ENCODE measurements around the gene SMOC2.

Gene SMOC2

GRCh38 chr6:168576388-168576787 is 135.4 kb downstream of the SMOC2 start:
- no peak for DNase-seq (ENCODE audit: low read depth)

GRCh38 chr6:168577496-168577895 is 136.5 kb downstream of the SMOC2 start:
- DNase-seq (ENCODE audit: low read depth), result no peak

- no peak for DNase-seq (ENCODE audit: low read depth)
Measured at GRCh38 chr6:168578036-168578435, 137.1 kb downstream of the SMOC2 start.

GRCh38 chr6:168581236-168581635 is 140.3 kb downstream of the SMOC2 start:
- no peak for DNase-seq (ENCODE audit: low read depth)

- no peak for DNase-seq (ENCODE audit: low read depth)
Measured at GRCh38 chr6:168581706-168582105, 140.7 kb downstream of the SMOC2 start.

- no peak for DNase-seq (ENCODE audit: low read depth)
Measured at GRCh38 chr6:168582571-168582981, 141.6 kb downstream of the SMOC2 start.

GRCh38 chr6:168583126-168583525 is 142.1 kb downstream of the SMOC2 start:
- no peak for DNase-seq (ENCODE audit: low read depth)

- no peak for DNase-seq (ENCODE audit: low read depth)
Measured at GRCh38 chr6:168583821-168584220, 142.8 kb downstream of the SMOC2 start.

- DNase-seq (ENCODE audit: low read depth), result no peak
Measured at GRCh38 chr6:168584249-168584648, 143.3 kb downstream of the SMOC2 start.

- DNase-seq (ENCODE audit: low read depth), result no peak
Measured at GRCh38 chr6:168584671-168585070, 143.7 kb downstream of the SMOC2 start.

- no peak for DNase-seq (ENCODE audit: low read depth)
Measured at GRCh38 chr6:168585441-168585840, 144.5 kb downstream of the SMOC2 start.

- DNase-seq (ENCODE audit: low read depth), result no peak
Measured at GRCh38 chr6:168589275-168589674, 148.3 kb downstream of the SMOC2 start.

GRCh38 chr6:168590406-168590805 is 149.4 kb downstream of the SMOC2 start:
- no peak for DNase-seq (ENCODE audit: low read depth)

GRCh38 chr6:168596344-168596743 is 155.4 kb downstream of the SMOC2 start:
- no peak for DNase-seq (ENCODE audit: low read depth)

- DNase-seq (ENCODE audit: low read depth), result no peak
Measured at GRCh38 chr6:168597471-168597875, 156.5 kb downstream of the SMOC2 start.

- DNase-seq (ENCODE audit: low read depth), result no peak
Measured at GRCh38 chr6:168598251-168599117, 157.5 kb downstream of the SMOC2 start.

- DNase-seq (ENCODE audit: low read depth), result no peak
Measured at GRCh38 chr6:168599118-168599494, 158.1 kb downstream of the SMOC2 start.

- no peak for DNase-seq (ENCODE audit: low read depth)
Measured at GRCh38 chr6:168599769-168600330, 158.9 kb downstream of the SMOC2 start.

- no peak for DNase-seq (ENCODE audit: low read depth)
Measured at GRCh38 chr6:168600381-168600780, 159.4 kb downstream of the SMOC2 start.

- no peak for DNase-seq (ENCODE audit: low read depth)
Measured at GRCh38 chr6:168601111-168601510, 160.1 kb downstream of the SMOC2 start.

- DNase-seq (ENCODE audit: low read depth), result no peak
Measured at GRCh38 chr6:168601546-168601945, 160.6 kb downstream of the SMOC2 start.

- no peak for DNase-seq (ENCODE audit: low read depth)
Measured at GRCh38 chr6:168602576-168602975, 161.6 kb downstream of the SMOC2 start.

- DNase-seq (ENCODE audit: low read depth), result no peak
Measured at GRCh38 chr6:168603234-168603633, 162.2 kb downstream of the SMOC2 start.

GRCh38 chr6:168605964-168606363 is 165.0 kb downstream of the SMOC2 start:
- DNase-seq (ENCODE audit: low read depth), result no peak
